PFSK-1 (cell line): Measurements from ENCODE around the gene KLF7.

ENCODE experiments used
- FOXP2 ChIP-seq: optimal IDR thresholded peaks from 2 replicates; pipeline ENCODE3; 2011; ENCODE audit warnings: borderline replicate concordance, control low read depth, inconsistent platforms; ENCODE audit not compliant: insufficient read depth; ENCODE audit errors: extremely low read length, extremely low read depth
- POLR2AphosphoS5 ChIP-seq: IDR thresholded peaks from 2 replicates; pipeline ENCODE4 v1.6.1; 2012; ENCODE audit warnings: low read depth, mild to moderate bottlenecking, control low read depth, low read length, moderate library complexity
- REST ChIP-seq, 2 experiments: IDR thresholded peaks; 2 replicates each; pipeline versions ENCODE4 v1.6.1 to v1.8.0; 2011 to 2012; ENCODE audit warnings: low read depth in 2 of 2, low read length in 2 of 2, control low read depth in 1 of 2, inconsistent platforms in 1 of 2, mild to moderate bottlenecking in 1 of 2, moderate library complexity in 1 of 2; ENCODE audit not compliant: insufficient read depth in 1 of 2
- SIN3A ChIP-seq: IDR thresholded peaks from 2 replicates; pipeline ENCODE4 v1.6.1; 2012; ENCODE audit warnings: mild to moderate bottlenecking, low read length, moderate library complexity, borderline replicate concordance; ENCODE audit not compliant: insufficient read depth
- TAF1 ChIP-seq: IDR thresholded peaks from 2 replicates; pipeline ENCODE4 v1.6.1; 2012; ENCODE audit warnings: low read length, control low read depth, borderline replicate concordance; ENCODE audit not compliant: insufficient read depth

- no peak for TF ChIP-seq POLR2AphosphoS5
- no peak for TF ChIP-seq TAF1
- TF ChIP-seq SIN3A = no peak
- TF ChIP-seq REST (IDR thresholded peaks at IDR 0.05; ENCODE audit: insufficient read depth in 1 of 2, low read depth in 2 of 2, low read length in 2 of 2) = no peak
- TF ChIP-seq FOXP2 = no peak
Measured at GRCh38 chr2:207066166-207066565, 99.6 kb downstream of the KLF7 start.
